ENCODE measurements around the gene RIN2. TPM values are rescaled to one million over a fixed set of nuclear protein-coding genes. Genes with fewer than 3 reads are reported as not detected.

The RIN2 gene
- total and polyA plus RNA-seq, 4 donors: 3.4 to 16.6 (median 6.3) TPM

DNA sequence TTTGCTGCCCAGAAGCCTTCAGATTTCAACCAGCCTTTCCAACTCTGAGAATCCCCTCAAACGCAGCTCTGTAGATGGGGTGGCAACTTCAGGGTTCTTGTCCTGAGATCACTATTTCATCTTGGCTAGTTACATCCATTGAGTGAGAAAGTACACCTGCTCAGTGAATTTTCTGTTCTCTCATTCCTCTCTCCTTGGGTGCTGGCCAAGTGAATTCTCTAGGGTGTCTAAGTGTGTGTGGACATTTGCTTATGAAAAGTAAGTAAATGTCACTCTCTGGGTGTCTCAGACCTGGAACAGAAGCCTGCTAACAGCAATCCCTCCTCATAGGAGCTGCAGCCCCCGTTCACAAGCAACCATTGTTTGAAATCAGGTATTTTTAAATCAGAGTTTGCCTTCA, 3.8 kb downstream of the RIN2 start:
- WGBS: 95% methylated on average over 2 of the region's 2 CpGs
- TF ChIP-seq, protein P1, sequence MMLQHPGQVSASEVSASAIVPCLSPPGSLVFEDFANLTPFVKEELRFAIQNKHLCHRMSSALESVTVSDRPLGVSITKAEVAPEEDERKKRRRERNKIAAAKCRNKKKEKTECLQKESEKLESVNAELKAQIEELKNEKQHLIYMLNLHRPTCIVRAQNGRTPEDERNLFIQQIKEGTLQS (IDR thresholded peaks at IDR 0.05): no peak
- TF ChIP-seq RXRA (IDR thresholded peaks at IDR 0.05): no peak
- no peak for TF ChIP-seq TAF1 (conservative IDR thresholded peaks at IDR 0.05)
- no peak for TF ChIP-seq FOXA2 (IDR thresholded peaks at IDR 0.05)
- TF ChIP-seq GABPA (IDR thresholded peaks at IDR 0.05 in 1 of 2, conservative IDR thresholded peaks at IDR 0.05 in 1 of 2): no peak
- TF ChIP-seq ZBTB33 (IDR thresholded peaks at IDR 0.05): no peak
- TF ChIP-seq REST (IDR thresholded peaks at IDR 0.05): no peak
- no peak for TF ChIP-seq SP1 (IDR thresholded peaks at IDR 0.05)
- peak; percentile 4 for DNase-seq (ENCODE audit: low spot score)
- Histone ChIP-seq H3K27ac (ENCODE audit: low read depth in 1 of 2, low read length in 2 of 2) (no peak overlapping the region), H3K9me3 (ENCODE audit: control insufficient read depth in 4 of 4, low read length in 3 of 4) (no peaks in the 10 kb centered on the region), H3K36me3 (ENCODE audit: control insufficient read depth in 4 of 4, insufficient read depth in 3 of 4, low read depth in 1 of 4, low read length in 3 of 4) (no peaks in the 10 kb centered on the region), H3K4me3 (ENCODE audit: low read depth in 1 of 3, low read length in 3 of 3) (no peak overlapping the region), H3K9ac (ENCODE audit: low read depth in 1 of 2, low read length in 2 of 2) (no peak overlapping the region), H3K4me1 (ENCODE audit: control insufficient read depth in 4 of 4, insufficient read depth in 4 of 4, low read length in 3 of 4) (peaks cover 5 to 30% (median 16%) of the 10 kb centered on the region in 4 donors), H3K27me3 (ENCODE audit: control insufficient read depth in 4 of 4, insufficient read depth in 4 of 4, low read length in 3 of 4) (no peaks in the 10 kb centered on the region)

GRCh38 chr20:19764207-19764606, 6.1 kb downstream of the RIN2 start:
- Histone ChIP-seq H3K27me3 (ENCODE audit: control insufficient read depth in 4 of 4, insufficient read depth in 4 of 4, low read length in 3 of 4) (no peaks in the 10 kb centered on the region), H3K9me3 (ENCODE audit: control insufficient read depth in 4 of 4, low read length in 3 of 4) (no peaks in the 10 kb centered on the region), H3K4me3 (ENCODE audit: low read depth in 1 of 3, low read length in 3 of 3) (no peak overlapping the region), H3K9ac (ENCODE audit: low read depth in 1 of 2, low read length in 2 of 2) (no peak overlapping the region), H3K4me1 (ENCODE audit: control insufficient read depth in 4 of 4, insufficient read depth in 4 of 4, low read length in 3 of 4) (peaks cover 4 to 15% (median 9%) of the 10 kb centered on the region in 4 donors), H3K36me3 (ENCODE audit: control insufficient read depth in 4 of 4, insufficient read depth in 3 of 4, low read depth in 1 of 4, low read length in 3 of 4) (no peaks in the 10 kb centered on the region), H3K27ac (ENCODE audit: low read depth in 1 of 2, low read length in 2 of 2) (no peak overlapping the region)
- TF ChIP-seq YY1 (IDR thresholded peaks at IDR 0.05) (no peak), HNF4G (IDR thresholded peaks at IDR 0.05) (no peak), EGR1 (IDR thresholded peaks at IDR 0.05; ENCODE audit: low read depth in 2 of 2) (no peak), RXRA (IDR thresholded peaks at IDR 0.05) (no peak), TAF1 (conservative IDR thresholded peaks at IDR 0.05) (no peak), FOXA1 (IDR thresholded peaks at IDR 0.05) (no peak), REST (IDR thresholded peaks at IDR 0.05) (no peak), HNF4A (conservative IDR thresholded peaks at IDR 0.05) (no peak)
- TF ChIP-seq, protein P2, sequence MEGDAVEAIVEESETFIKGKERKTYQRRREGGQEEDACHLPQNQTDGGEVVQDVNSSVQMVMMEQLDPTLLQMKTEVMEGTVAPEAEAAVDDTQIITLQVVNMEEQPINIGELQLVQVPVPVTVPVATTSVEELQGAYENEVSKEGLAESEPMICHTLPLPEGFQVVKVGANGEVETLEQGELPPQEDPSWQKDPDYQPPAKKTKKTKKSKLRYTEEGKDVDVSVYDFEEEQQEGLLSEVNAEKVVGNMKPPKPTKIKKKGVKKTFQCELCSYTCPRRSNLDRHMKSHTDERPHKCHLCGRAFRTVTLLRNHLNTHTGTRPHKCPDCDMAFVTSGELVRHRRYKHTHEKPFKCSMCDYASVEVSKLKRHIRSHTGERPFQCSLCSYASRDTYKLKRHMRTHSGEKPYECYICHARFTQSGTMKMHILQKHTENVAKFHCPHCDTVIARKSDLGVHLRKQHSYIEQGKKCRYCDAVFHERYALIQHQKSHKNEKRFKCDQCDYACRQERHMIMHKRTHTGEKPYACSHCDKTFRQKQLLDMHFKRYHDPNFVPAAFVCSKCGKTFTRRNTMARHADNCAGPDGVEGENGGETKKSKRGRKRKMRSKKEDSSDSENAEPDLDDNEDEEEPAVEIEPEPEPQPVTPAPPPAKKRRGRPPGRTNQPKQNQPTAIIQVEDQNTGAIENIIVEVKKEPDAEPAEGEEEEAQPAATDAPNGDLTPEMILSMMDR (IDR thresholded peaks at IDR 0.05; ENCODE audit: low read depth, low read length, missing input control): no peak
- DNase-seq (ENCODE audit: low spot score): no peak
- 76% methylated on average over 8 of the region's 8 CpGs for WGBS

Measured in liver (tissue), 9 donors.